GM12872 (cell line): ENCODE data around the gene FBXO31.
A peak's percentile ranks its signal among the peaks of the same experiment; 100 is the strongest.

Source experiments
- TF ChIP-seq, protein P1 (sequence below): IDR thresholded peaks from 3 replicates; pipeline ENCODE4 v1.5.1; 2011; ENCODE audit warnings: low read depth, mild to moderate bottlenecking, low read length, moderate library complexity; ENCODE audit not compliant: insufficient read depth

FBXO31 gene

GRCh38 chr16:87416826-87417527 is 33.4 kb upstream of the FBXO31 start:
- TF ChIP-seq, protein P1, sequence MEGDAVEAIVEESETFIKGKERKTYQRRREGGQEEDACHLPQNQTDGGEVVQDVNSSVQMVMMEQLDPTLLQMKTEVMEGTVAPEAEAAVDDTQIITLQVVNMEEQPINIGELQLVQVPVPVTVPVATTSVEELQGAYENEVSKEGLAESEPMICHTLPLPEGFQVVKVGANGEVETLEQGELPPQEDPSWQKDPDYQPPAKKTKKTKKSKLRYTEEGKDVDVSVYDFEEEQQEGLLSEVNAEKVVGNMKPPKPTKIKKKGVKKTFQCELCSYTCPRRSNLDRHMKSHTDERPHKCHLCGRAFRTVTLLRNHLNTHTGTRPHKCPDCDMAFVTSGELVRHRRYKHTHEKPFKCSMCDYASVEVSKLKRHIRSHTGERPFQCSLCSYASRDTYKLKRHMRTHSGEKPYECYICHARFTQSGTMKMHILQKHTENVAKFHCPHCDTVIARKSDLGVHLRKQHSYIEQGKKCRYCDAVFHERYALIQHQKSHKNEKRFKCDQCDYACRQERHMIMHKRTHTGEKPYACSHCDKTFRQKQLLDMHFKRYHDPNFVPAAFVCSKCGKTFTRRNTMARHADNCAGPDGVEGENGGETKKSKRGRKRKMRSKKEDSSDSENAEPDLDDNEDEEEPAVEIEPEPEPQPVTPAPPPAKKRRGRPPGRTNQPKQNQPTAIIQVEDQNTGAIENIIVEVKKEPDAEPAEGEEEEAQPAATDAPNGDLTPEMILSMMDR, result peak; percentile 39; the same call in 1 of the 3 replicates

- TF ChIP-seq, protein P1, result no peak
Observed at GRCh38 chr16:87415441-87415840, 31.9 kb upstream of the FBXO31 start.

GRCh38 chr16:87414251-87414680 is 30.7 kb upstream of the FBXO31 start:
- TF ChIP-seq, protein P1, result no peak

DNA sequence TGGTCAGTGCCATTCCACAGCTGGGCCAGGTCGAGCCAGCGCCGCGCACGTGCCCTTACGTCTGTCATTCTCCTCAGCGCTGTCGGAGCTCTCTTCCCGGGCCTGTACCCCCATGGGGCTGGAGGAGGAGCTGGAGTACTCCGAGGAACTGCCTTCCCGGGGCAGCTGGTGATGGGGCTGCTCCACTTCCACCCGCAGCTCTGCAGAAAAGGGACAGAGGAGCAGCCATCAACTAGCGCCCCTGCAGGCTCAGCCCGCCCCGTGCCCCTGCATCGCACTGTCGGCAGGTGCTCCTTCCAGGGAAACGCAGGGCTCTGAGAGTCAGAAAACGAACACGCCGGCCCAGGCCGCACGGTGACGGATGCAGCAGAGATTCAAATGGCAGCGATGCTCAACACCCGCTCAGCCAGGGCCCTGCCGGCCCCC is 29.4 kb upstream of the FBXO31 start:
- TF ChIP-seq, protein P1, result no peak

GRCh38 chr16:87412371-87412995 is 28.9 kb upstream of the FBXO31 start:
- TF ChIP-seq, protein P1, result no peak

DNA sequence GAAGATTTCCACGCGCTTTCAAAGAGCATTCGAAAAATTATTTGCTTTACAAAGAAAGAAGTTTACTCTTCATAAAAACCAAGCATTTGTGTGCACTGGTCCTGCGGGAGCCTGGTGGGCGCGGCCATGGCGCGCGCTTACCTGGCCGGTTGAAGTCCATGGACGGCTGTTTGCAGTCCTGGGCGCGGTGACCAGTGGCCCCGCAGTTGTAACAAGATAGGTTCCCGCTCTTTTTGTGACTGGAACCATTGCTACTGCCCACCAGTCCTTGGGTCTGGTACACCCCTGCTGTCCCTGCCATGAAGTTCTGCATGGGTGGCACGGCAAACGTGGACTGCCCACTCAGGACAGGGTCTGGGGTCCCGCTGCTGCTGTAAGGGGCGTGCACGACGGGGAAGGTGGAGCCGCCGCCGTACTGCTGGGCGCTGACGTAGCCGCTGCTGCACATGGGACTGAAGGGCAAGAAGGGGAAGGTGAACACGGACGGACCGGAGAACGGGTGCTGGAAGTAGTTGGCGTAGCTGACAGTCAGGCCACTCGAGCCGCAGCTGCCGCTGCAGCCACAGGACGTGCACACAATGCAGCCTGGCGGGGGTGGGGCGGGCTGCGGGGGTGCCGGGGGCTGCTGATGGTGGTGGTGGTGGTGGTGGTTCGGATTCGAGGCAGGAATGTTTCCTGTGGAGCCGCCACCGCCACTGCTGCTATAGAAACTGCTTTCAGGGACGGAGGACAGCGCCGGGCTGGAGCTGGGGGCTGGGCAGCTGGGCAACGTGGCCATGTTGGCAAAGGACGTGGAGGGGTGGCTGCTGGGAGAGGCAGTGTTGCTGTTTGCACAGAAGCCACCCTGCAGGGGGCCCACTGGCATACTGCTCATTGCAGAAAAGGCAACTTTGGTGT is 28.0 kb upstream of the FBXO31 start:
- TF ChIP-seq, protein P1, result no peak

DNA sequence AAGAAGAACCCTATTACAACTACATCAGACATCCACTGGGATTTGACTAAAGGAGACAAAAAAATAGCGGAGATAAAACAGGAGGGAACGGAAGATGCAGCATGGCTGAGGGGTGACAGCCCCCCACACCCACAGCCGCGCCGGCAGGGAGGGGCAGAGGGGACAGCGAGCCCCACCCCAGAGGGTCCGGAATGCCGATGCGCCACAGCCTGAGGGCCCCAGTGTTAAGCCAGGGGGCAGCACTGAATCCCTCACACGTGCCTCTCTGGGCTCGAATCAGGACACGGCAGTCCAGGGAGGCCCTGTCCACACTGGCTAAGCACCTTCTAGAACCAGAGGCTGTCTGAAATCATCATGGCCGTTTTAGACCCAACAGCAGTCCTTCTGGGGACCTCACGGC is 27.4 kb upstream of the FBXO31 start:
- TF ChIP-seq, protein P1, result no peak
